Stimulated activated CD4-positive, alpha-beta T cell treated with anti-CD3 and anti-CD28 coated beads, Interleukin-1b, Interleukin-23, amount 100 ng/mL, for 1 hour (primary cell): ENCODE data around the gene DAGLB.

Experiments used
- DNase-seq, 2 donors: peaks; one replicate each; pipeline ENCODE4 v3.0.0-alpha.2; 2020; ENCODE audit warnings: low read depth in 2 of 2

DAGLB gene

DNA sequence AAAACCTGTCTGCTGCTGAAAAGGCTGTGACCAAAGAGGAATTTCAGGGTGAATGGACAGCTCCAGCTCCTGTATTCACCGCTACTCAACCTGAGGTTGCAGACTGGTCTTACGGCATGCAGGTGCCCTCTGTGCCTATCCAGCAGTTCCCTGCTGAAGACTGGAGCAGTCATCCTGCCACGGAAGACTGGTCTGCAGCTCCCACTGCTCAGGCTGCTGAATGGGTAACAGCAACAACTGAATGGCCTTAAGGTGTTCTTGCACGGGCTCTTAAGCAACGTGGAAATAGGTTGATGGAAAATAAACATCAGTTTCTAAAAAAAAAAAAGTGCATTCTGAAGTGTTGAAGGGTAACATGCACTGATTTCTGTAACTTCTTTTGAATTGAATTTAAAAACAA is 82.3 kb downstream of the DAGLB start:
- DNase-seq = no peak

DNA sequence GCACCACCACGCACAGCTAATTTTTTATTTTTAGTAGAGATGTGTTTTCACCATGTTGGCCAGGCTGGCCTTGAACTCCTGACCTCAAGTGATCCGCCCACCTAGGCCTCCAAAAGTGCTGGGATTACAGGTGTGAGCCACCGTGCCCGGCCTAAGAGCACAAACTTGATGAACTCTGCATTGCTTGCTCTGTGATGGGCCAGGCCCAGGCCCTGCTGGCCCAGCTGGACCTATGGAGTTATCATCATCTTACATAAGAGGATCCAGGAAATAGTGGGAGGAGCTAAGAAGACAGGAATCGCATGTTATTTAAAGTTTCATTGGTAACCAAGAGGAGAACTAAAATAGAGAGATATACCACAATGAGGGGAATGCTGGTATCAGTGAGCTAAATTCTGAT is 86.9 kb downstream of the DAGLB start:
- DNase-seq = no peak

DNA sequence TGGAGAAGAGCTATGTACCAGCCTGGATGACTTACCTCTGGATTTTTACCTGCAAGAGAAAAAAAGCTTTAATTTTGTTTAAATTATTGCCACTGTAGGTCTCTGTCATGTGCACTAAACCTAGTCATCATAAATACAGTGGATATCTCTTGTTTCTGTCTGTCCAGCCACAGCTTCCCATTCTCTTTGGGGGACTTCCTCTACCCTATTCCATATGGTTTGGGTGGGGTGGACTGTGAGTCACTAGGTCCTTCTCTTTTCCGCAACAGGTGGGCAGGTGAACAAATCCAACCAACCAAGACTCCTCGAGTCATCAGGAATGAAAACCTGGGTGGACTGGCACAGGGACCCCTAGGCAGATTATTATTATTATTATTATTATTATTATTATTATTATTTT is 88.0 kb downstream of the DAGLB start:
- no peak for DNase-seq
